ENCODE results near the gene PSME4.
"Not testable (repeated sequence)": the region's sequence is repeated elsewhere in the genome, so short reads cannot be mapped to it uniquely, and the experiment has no call there.

Gene PSME4

GRCh38 chr2:53829980-53830290 lies 140.9 kb downstream of the PSME4 start:
- DNase-seq (ENCODE audit: low read depth in 2 of 2), result not testable (repeated sequence)

- DNase-seq (ENCODE audit: low read depth in 2 of 2), result no peak
Measured at GRCh38 chr2:53829273-53829979, 141.4 kb downstream of the PSME4 start.

GRCh38 chr2:53828331-53828730 lies 142.5 kb downstream of the PSME4 start:
- no peak for DNase-seq (ENCODE audit: low read depth in 2 of 2)

- no peak for DNase-seq (ENCODE audit: low read depth in 2 of 2)
Measured at GRCh38 chr2:53827398-53828175, 143.2 kb downstream of the PSME4 start.

- no peak for DNase-seq (ENCODE audit: low read depth in 2 of 2)
Measured at GRCh38 chr2:53826587-53827397, 144.0 kb downstream of the PSME4 start.

- no peak for DNase-seq (ENCODE audit: low read depth in 2 of 2)
Measured at GRCh38 chr2:53826030-53826410, 144.8 kb downstream of the PSME4 start.

GRCh38 chr2:53823639-53824038 lies 147.2 kb downstream of the PSME4 start:
- not testable (repeated sequence) for DNase-seq (ENCODE audit: low read depth in 2 of 2)

- DNase-seq (ENCODE audit: low read depth in 2 of 2), result no peak
Measured at GRCh38 chr2:53821810-53822209, 149.0 kb downstream of the PSME4 start.

GRCh38 chr2:53820711-53821110 lies 150.1 kb downstream of the PSME4 start:
- no peak for DNase-seq (ENCODE audit: low read depth in 2 of 2)

GRCh38 chr2:53820048-53820447 lies 150.7 kb downstream of the PSME4 start:
- DNase-seq (ENCODE audit: low read depth in 2 of 2), result no peak

- no peak for DNase-seq (ENCODE audit: low read depth in 2 of 2)
Measured at GRCh38 chr2:53819634-53820033, 151.2 kb downstream of the PSME4 start.

GRCh38 chr2:53818854-53819435 lies 151.8 kb downstream of the PSME4 start:
- no peak for DNase-seq (ENCODE audit: low read depth in 2 of 2)

Measured in stimulated activated CD4-positive, alpha-beta T cell treated with anti-CD3 and anti-CD28 coated beads, Interleukin-1b, Interleukin-23, amount 100 ng/mL, for 1 hour (primary cell).